ENCODE measurements around the gene CCNL2. TPM values are rescaled to one million over a fixed set of nuclear protein-coding genes. Genes with fewer than 3 reads are reported as not detected.
A peak's percentile ranks its signal among the peaks of the same experiment; 100 is the strongest.

The CCNL2 gene
- total and polyA plus RNA-seq, 2 of the 13 experiments (the other 11 are each of a cell fraction or from before 2014, with no cell fraction given), result 105 to 340 TPM

- TF ChIP-seq ZNF121 (CRISPR knock-in tag; IDR thresholded peaks at IDR 0.05) (no peak), NCOA2 (CRISPR knock-in tag; IDR thresholded peaks at IDR 0.05) (peak; percentile 47; the same call in 1 of the 2 replicates), GATAD1 (CRISPR knock-in tag; IDR thresholded peaks at IDR 0.05) (peak; percentile 53; the same call in 1 of the 2 replicates), EEA1 (CRISPR knock-in tag; IDR thresholded peaks at IDR 0.05; ENCODE audit: borderline replicate concordance) (no peak), ZNF547 (CRISPR knock-in tag; IDR thresholded peaks at IDR 0.05) (0 out of 2 replicates have a peak, but pooled peaks have one; percentile 4), SOX6 (IDR thresholded peaks at IDR 0.05) (no peak), SOX6 (CRISPR knock-in tag; IDR thresholded peaks at IDR 0.05) (peak; percentile 46), MAZ (IDR thresholded peaks at IDR 0.05; ENCODE audit: borderline replicate concordance, low read depth, low read length) (no peak), MAZ (CRISPR knock-in tag; IDR thresholded peaks at IDR 0.05; ENCODE audit: low read depth) (peak; percentile 51; the same call in 1 of the 2 replicates), KDM6A (CRISPR knock-in tag; IDR thresholded peaks at IDR 0.05; ENCODE audit: low read depth) (0 out of 2 replicates have a peak, but pooled peaks have one; percentile 28), ZNF281 (CRISPR knock-in tag; IDR thresholded peaks at IDR 0.05; ENCODE audit: borderline replicate concordance) (peak; percentile 79; the same call in 1 of the 2 replicates), SAP130 (CRISPR knock-in tag; IDR thresholded peaks at IDR 0.05; ENCODE audit: low read depth) (peak; percentile 87), ZNF331 (CRISPR knock-in tag; IDR thresholded peaks at IDR 0.05) (peak; percentile 47; the same call in 1 of the 2 replicates), ZNF776 (CRISPR knock-in tag; IDR thresholded peaks at IDR 0.05) (peak; percentile 60; the same call in 1 of the 2 replicates), ZNF382 (CRISPR knock-in tag; IDR thresholded peaks at IDR 0.05; ENCODE audit: borderline replicate concordance) (no peak), THAP11 (CRISPR knock-in tag; IDR thresholded peaks at IDR 0.05) (peak; percentile 54), GZF1 (CRISPR knock-in tag; IDR thresholded peaks at IDR 0.05) (no peak), TCF7 (IDR thresholded peaks at IDR 0.05; ENCODE audit: low read depth) (0 out of 2 replicates have a peak, but pooled peaks have one; percentile 59)
- TF ChIP-seq, protein P1, sequence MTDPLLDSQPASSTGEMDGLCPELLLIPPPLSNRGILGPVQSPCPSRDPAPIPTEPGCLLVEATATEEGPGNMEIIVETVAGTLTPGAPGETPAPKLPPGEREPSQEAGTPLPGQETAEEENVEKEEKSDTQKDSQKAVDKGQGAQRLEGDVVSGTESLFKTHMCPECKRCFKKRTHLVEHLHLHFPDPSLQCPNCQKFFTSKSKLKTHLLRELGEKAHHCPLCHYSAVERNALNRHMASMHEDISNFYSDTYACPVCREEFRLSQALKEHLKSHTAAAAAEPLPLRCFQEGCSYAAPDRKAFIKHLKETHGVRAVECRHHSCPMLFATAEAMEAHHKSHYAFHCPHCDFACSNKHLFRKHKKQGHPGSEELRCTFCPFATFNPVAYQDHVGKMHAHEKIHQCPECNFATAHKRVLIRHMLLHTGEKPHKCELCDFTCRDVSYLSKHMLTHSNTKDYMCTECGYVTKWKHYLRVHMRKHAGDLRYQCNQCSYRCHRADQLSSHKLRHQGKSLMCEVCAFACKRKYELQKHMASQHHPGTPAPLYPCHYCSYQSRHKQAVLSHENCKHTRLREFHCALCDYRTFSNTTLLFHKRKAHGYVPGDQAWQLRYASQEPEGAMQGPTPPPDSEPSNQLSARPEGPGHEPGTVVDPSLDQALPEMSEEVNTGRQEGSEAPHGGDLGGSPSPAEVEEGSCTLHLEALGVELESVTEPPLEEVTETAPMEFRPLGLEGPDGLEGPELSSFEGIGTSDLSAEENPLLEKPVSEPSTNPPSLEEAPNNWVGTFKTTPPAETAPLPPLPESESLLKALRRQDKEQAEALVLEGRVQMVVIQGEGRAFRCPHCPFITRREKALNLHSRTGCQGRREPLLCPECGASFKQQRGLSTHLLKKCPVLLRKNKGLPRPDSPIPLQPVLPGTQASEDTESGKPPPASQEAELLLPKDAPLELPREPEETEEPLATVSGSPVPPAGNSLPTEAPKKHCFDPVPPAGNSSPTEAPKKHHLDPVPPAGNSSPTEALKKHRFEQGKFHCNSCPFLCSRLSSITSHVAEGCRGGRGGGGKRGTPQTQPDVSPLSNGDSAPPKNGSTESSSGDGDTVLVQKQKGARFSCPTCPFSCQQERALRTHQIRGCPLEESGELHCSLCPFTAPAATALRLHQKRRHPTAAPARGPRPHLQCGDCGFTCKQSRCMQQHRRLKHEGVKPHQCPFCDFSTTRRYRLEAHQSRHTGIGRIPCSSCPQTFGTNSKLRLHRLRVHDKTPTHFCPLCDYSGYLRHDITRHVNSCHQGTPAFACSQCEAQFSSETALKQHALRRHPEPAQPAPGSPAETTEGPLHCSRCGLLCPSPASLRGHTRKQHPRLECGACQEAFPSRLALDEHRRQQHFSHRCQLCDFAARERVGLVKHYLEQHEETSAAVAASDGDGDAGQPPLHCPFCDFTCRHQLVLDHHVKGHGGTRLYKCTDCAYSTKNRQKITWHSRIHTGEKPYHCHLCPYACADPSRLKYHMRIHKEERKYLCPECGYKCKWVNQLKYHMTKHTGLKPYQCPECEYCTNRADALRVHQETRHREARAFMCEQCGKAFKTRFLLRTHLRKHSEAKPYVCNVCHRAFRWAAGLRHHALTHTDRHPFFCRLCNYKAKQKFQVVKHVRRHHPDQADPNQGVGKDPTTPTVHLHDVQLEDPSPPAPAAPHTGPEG (CRISPR knock-in tag; IDR thresholded peaks at IDR 0.05), result peak; percentile 20; the same call in 1 of the 2 replicates
- TF ChIP-seq, protein P2, sequence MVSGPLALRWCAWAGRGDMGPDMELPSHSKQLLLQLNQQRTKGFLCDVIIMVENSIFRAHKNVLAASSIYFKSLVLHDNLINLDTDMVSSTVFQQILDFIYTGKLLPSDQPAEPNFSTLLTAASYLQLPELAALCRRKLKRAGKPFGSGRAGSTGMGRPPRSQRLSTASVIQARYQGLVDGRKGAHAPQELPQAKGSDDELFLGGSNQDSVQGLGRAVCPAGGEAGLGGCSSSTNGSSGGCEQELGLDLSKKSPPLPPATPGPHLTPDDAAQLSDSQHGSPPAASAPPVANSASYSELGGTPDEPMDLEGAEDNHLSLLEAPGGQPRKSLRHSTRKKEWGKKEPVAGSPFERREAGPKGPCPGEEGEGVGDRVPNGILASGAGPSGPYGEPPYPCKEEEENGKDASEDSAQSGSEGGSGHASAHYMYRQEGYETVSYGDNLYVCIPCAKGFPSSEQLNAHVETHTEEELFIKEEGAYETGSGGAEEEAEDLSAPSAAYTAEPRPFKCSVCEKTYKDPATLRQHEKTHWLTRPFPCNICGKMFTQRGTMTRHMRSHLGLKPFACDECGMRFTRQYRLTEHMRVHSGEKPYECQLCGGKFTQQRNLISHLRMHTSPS (CRISPR knock-in tag; IDR thresholded peaks at IDR 0.05; ENCODE audit: low read depth), result no peak
Observed at GRCh38 chr1:1347663-1348419, 51.3 kb downstream of the CCNL2 start (continued).
